GM19372 (cell line): ENCODE data around the gene SYNC.
"Not testable (repeated sequence)": the region's sequence is repeated elsewhere in the genome, so short reads cannot be mapped to it uniquely, and the experiment has no call there.

Experiments
- ATAC-seq: cut with Tn5 transposase; IDR thresholded peaks from one replicate; pipeline ENCODE4 v1.9.1; 2021; ENCODE audit warnings: mild to moderate bottlenecking, low read depth, moderate library complexity; ENCODE audit not compliant: unreplicated experiment

SYNC gene

DNA sequence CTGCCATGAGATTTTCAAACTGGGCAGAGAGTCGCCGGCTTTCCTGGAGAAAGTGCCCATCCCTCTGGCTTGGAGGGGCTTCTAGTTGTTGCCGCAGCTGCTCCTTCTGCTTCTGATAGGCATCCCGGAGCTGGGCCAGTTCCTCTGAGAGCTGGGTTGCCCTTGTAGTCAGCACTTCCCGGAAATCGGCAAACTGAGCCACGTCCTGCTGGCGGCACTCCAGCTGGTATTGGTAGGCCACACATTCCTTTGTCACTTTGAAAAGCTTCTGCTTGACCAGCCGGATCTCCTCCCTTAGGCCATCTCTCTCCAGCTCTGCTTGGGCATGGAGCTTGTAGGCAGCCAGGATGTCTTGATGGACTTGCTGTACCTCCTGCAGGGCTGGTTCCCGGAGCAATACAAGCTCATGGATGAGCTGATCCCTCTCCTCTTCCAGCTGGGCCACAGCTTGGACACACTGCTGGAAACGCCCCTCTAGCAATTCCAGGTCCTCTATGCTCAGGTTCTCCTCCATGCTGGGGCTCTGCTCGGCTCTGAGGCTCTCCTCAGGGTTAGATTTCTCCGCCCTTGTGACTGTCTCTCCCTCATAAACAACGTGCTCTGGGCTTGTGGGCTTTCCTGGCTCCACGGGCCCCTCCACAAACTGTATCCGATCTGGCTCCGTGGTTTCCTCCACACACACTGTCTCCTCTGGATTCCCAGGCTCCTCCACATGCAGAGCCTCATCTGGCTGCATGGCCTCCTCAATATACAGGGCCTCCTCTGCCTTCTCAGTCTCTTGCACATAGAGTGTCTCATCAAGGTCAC lies 7.3 kb downstream of the SYNC start:
- no peak for ATAC-seq

DNA sequence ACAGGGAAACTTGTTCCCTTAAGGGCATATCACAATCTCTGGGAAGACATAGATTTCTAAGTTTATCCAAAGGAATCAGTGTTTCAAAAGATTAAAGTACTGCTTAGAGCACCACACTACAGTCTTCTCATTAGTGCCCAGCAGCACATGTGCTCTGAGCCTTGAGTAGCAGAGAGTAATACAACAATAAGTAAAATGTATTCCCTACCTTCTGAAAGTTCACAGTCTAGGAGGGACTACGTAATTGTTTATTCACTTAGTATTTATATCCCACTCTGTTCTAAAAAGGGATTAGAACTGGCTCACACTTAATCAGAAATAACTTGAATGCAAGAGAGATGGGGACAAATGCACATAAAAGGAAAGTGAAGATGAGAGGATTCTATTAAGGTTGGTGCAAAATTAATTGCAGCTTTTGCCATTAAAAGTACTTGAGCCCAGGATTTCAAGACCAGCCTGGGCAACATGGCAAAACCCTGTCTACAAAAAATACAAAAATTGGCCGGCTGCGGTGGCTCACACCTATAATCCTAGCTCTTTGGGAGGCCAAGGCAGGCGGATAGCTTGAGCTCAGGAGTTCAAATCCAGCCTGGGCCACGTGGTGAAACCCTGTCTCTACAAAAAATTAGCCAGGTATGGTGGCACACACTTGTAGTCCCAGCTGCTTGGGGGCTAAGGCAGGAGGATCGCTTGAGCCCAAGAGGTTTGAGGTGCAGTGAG lies 9.0 kb downstream of the SYNC start:
- no peak for ATAC-seq

DNA sequence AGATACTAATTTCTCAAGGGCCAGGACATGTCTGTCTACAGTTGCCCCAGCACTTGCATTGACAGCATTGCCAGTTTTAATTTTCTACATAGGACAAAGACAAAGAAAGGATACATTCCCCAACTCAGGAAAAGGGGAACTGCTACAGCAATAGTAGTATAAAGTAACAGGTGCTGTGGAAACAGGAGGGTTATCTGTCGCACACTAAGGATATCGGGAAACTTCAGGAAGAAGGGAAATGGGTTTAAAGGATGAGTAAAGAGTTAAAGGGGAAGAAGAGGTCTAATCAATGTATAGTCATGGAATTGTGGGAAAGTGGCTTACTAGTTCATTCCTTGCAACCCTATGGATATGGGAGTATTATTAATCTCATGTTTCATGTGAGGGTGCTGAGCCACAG lies 16.2 kb downstream of the SYNC start:
- ATAC-seq = no peak

DNA sequence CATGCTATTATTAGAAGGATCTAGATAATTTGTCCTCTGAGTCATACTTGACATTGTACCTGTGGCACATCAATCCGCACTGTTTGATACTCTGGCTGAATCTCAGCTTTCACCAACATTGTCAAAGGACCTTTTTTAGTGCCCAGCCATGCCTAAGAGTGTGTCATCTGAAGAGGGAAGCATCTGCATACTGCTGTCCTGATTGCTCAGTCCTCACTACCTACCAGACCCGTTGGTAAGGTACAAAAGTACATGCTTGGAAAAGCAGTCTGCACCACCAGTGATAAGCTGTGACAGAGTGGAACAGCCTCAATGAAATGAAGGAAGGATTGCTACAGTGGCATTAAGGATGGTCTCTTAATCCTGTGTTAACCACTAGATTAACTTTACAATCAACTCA lies 17.1 kb downstream of the SYNC start:
- ATAC-seq = no peak

- ATAC-seq = no peak
Measured at GRCh38 chr1:32684167-32684811, 18.3 kb downstream of the SYNC start.

DNA sequence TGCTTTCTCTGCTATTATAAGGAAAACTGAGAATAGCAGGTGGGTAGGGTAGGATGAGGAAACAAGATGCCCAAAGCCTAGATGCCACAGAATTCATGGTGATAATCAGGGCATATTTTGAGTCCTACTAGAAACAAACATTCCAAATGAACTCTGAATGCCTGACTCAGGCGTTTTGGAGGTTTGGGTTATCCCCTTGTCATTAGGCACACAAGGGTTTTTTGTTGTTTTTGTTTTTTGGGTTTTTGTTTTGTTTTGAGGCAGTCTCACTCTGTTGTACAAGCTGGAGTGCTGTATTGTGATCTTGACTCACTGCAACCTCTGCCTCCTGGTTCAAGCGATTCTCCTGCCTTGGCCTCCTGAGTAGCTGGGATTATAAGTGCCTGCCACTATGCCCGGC lies 19.2 kb downstream of the SYNC start:
- ATAC-seq = no peak

GRCh38 chr1:32681999-32682398 lies 20.6 kb downstream of the SYNC start:
- no peak for ATAC-seq

- no peak for ATAC-seq
Measured at GRCh38 chr1:32681509-32681908, 21.1 kb downstream of the SYNC start.

DNA sequence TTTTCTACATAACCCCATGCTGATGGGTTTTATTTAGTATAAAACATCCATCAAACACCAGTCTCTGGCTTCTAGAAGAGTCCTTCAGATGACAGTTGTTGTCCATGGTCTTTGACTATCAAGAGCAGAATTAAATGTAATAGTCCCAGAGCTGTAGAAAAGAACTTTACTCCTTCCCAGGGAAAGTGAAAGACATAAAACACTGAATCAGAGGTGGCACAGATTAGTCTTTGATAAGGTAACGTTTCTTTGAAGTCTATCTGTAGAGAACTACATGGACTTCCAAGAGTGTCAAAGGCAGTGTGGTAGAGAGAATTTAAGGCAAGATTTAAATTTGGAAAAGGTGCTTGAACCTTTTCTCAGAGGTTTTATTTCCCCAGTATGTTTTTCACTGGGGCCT lies 21.9 kb downstream of the SYNC start:
- no peak for ATAC-seq

DNA sequence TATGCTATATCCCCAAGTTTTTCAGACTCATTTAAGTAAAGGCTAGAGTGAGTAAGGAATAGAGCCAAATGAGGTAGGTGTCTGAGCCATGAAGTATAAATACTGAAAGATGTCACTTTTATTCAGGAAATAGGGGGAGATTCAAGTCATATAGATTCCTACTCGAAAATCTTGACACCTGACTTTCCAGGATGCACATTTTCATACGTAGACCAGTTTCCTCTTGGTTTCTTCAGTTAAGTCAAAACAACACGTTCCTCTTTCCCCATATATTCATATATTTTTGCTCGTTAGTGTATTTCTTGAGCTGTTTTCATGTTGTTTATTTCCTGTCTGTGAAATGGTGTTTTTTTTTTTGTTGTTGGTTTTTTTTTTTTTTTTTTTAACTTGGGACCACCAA lies 22.6 kb downstream of the SYNC start:
- ATAC-seq = not testable (repeated sequence)

DNA sequence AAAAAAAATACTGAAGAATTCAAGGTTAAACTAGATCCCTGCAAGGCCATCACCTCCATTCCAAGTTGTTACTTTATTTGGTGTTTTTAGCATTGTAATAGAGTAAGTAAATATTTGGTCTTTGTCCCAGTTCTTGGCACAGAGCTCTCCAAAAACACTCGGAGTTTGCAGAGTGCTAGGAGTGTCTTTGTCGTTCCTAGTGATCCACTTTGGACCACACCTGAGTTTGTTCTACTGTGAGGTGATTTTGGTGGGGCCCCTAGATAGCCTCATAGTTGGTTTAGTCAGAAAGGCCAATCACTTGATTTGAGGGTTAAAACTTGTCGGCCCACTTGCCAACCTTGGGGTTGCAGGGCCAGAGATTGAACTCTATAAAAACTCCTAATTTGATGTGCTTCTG lies 25.6 kb downstream of the SYNC start:
- ATAC-seq = no peak

DNA sequence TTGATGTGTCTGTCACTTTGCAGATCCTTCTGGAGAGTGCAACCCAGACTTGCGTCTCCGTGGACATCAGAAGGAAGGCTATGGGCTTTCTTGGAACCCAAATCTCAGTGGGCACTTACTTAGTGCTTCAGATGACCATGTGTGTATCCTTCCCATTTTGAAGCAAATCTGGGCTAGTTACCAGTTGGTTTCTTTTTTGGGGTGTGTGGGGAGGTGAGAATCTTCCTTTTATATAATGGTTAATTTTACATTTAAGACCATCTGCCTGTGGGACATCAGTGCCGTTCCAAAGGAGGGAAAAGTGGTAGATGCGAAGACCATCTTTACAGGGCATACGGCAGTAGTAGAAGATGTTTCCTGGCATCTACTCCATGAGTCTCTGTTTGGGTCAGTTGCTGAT lies 33.9 kb downstream of the SYNC start:
- not testable (repeated sequence) for ATAC-seq

DNA sequence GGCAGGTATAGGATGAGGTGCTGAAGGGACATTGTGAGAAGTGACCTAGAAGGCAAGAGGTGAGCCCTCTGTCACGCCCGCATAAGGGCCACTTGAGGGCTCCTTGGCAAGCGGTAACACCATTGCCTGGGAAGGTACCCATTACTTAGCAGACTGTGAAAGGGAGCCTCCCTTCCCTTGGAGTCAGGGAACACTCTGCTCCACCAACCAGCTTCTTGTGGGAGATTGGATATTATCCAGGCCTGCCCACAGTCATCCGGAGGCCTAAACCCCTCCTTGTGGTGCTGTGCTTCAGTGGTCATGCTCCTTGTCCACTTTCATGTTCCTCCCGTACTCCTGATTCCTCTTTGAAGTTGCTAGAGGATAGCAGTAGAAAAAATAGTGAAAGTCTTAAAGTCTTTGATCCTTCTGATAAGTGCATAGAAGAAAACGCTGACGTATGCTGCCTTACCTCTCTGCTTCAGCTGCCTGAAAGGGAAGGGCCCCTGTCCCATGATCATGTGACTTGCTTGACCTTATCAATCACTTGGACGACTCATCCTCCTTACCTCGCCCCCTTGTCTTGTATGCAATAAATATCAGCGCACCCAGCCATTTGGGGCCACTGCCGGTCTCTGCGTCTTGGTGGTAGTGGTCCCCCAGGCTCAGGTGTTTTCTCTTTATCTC lies 35.5 kb downstream of the SYNC start:
- no peak for ATAC-seq

DNA sequence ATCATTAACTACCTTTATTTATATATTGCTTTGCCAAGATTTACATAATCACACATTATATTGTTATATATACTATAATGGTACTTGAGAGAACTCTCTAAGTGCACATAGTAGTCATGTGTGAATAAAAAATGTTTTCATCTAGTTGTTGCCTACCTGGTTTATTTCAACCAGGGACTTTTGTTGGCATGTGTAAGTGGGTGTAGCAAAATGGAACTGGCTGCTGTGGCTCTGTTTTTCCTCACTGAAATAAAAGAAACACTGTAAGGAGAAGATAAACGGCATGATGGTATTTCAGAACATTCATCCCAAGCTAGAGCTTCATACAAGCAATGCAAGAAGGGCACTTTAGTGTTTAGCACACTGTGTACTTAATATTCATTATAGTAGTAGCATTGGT lies 36.7 kb downstream of the SYNC start:
- no peak for ATAC-seq

DNA sequence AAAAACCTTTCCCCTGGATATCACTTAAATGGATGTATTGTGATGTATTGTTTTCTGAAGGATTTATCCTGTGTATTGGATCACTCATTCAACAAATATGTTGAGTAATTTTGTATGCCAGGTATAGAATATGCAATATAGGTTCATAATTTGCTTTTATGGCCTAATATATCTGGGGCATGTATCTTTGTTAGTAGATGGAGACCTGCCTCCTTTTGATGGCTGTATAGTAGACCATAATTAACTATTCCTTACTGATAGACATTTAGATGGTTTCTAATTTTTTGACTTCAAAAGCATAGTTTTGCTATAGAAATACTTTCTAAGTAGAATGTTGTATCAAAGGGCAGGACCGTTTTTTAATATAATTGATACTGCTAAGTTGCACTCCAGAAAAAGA lies 43.0 kb downstream of the SYNC start:
- no peak for ATAC-seq

DNA sequence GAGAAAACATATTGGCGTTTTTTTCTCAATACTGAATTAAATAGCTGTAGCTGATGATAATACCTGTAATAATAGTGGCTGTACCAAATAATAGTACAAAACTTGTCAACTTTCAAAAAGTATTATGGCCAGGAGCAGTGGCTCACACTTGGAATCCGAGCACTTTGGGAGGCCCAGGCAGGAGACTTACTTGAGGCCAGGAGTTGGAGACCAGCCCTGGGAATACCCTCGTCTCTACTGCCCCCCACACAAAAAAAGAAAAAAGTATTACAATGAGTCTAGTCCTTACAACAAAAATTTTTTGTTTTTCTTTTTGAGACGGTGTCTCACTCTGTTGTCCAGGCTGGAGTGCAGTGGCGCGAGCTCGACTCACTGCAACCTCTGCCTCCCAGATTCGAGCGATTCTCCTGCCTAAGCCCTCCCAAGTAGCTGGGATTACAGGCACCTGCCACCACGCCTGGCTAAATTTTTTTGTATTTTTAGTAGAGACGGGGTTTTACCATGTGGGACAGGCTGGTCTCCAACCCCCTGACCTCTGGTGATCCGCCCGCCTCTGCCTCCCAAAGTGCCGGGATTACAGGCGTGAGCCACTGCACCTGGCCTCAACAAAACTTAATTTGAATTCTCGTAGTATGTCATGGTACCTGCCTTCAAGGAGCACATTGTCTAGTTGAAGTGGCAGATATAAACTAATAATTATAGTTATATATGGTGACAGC lies 50.2 kb downstream of the SYNC start:
- ATAC-seq = no peak

DNA sequence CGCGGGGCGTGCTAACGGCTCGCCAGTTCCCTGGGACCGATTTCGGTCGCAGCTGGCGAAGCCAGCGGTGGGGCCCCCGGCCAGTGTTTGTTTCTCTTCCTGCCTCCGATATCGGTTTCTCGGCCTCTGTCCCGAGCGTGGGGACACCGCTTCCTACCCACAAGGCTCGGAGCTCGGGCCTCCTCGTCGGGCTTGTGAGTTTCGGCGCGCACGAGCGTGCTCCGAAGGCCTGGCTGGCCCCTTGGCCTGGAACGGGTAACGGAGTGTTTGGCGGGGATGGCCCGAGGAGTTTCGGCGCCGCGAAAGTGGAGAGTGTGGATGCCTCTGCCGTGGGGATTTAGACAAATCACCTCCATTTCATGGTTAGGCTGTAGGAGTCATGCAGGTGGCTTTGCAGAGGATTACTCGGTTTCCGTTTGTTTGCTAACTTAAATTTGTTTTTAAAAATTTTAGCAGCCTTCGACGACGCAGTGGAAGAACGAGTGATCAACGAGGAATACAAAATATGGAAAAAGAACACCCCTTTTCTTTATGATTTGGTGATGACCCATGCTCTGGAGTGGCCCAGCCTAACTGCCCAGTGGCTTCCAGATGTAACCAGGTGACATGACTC lies 51.0 kb downstream of the SYNC start:
- ATAC-seq = no peak

DNA sequence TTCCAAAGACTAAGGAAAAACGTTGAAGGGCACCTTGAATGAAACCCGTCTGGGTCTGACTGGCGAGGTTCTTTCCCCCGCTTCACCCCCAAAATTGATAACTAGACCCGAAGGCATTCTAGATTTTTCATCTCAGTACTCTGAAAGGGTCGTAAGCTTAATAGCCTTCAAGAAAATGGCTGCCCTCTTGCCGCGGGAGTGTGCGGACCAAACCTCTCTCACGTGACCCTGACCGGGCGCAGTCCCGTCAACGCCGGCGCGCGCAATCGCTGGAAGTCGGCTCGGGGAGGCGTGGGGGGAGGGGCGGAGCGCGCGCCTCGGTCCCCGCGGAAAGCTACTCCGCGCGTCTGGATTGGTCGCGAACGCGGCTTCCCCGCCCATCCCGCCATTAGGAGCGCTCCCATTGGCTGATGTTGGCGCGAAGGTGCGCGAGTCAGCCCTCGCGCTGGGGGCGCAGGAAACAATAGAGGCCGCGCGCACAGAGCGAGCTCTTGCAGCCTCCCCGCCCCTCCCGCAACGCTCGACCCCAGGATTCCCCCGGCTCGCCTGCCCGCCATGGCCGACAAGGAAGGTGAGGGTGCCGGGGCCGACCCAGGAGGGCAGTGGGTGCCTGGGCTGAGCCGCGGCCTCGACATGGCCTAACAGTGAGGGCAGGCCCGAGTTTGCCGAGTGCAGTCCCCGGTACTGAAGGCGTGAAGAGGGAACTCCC lies 51.7 kb downstream of the SYNC start, which contains the start of gene RBBP4:
TSS of gene RBBP4 (plus strand) at position 457 of the 709 bp plus-strand sequence. CDS start at position 556, 99 bp downstream.
- peak; percentile 86 for ATAC-seq

GRCh38 chr1:32650248-32650751 lies 52.3 kb downstream of the SYNC start, which contains the start of gene ZBTB8OS:
ZBTB8OS (minus strand) TSS chr1:32650550; CDS start chr1:32650529, 21 bp downstream.
- peak; percentile 55 for ATAC-seq
